ENCODE results near the gene LIPF. TPM values are rescaled to one million over a fixed set of nuclear protein-coding genes. Genes with fewer than 3 reads are reported as not detected.

The LIPF gene
- total and polyA plus RNA-seq, 4 donors, result not detected

DNA sequence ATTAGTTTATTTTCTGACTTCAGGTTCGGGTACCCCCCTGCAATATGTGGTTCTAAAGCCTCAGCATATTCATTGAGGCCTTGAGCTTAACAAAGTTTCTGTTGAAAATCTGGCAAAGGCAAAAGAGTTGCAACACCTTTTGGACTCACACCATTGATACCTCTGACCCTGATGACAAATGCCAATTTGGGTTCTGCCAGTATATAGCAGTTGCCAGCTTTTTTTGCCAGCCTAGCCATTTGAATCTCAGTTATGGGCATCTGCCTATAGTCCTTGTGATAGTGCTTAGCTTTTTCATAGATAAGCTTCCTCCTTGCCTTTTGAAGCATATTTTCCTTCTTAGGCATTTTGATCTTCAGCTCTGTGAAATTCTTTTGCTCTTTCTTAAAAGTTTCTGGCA, 45.7 kb upstream of the LIPF start (continued):
- TF ChIP-seq, protein P1, sequence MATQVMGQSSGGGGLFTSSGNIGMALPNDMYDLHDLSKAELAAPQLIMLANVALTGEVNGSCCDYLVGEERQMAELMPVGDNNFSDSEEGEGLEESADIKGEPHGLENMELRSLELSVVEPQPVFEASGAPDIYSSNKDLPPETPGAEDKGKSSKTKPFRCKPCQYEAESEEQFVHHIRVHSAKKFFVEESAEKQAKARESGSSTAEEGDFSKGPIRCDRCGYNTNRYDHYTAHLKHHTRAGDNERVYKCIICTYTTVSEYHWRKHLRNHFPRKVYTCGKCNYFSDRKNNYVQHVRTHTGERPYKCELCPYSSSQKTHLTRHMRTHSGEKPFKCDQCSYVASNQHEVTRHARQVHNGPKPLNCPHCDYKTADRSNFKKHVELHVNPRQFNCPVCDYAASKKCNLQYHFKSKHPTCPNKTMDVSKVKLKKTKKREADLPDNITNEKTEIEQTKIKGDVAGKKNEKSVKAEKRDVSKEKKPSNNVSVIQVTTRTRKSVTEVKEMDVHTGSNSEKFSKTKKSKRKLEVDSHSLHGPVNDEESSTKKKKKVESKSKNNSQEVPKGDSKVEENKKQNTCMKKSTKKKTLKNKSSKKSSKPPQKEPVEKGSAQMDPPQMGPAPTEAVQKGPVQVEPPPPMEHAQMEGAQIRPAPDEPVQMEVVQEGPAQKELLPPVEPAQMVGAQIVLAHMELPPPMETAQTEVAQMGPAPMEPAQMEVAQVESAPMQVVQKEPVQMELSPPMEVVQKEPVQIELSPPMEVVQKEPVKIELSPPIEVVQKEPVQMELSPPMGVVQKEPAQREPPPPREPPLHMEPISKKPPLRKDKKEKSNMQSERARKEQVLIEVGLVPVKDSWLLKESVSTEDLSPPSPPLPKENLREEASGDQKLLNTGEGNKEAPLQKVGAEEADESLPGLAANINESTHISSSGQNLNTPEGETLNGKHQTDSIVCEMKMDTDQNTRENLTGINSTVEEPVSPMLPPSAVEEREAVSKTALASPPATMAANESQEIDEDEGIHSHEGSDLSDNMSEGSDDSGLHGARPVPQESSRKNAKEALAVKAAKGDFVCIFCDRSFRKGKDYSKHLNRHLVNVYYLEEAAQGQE (IDR thresholded peaks at IDR 0.05), result no peak
- TF ChIP-seq RXRA (IDR thresholded peaks at IDR 0.05), result peak; percentile 49 to 71
- no peak for TF ChIP-seq FOXA1 (IDR thresholded peaks at IDR 0.05)
- TF ChIP-seq HNF4A (conservative IDR thresholded peaks at IDR 0.05), result peak; percentile 84 to 88
- TF ChIP-seq TAF1 (conservative IDR thresholded peaks at IDR 0.05), result no peak

DNA sequence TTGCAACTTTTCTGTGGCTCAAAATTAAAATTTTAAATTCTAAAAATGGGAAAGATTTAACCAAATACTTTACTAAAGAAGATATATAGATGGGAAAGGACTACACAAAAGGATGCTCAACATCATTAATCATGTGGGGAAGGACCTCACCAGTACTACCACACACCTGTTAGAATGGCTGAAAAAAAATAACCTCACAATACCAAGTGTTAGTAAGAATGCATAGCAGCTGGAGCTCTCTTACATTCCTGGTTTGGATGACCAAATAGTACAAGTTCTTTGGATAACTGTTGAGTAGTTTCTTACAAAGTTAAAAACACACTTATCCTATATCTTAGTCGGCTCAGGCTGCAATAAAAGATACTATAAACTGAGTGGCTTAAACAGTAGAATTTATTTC, 43.8 kb upstream of the LIPF start:
- TF ChIP-seq TAF1 (conservative IDR thresholded peaks at IDR 0.05), result no peak
- TF ChIP-seq HNF4G (IDR thresholded peaks at IDR 0.05), result no peak
- no peak for TF ChIP-seq RAD21 (IDR thresholded peaks at IDR 0.05)
- TF ChIP-seq EGR1 (IDR thresholded peaks at IDR 0.05; ENCODE audit: low read depth in 2 of 2), result no peak
- no peak for DNase-seq (ENCODE audit: low spot score)
- H3K4me1 ChIP-seq (ENCODE audit: control insufficient read depth in 4 of 4, insufficient read depth in 4 of 4, low read length in 3 of 4), result peaks cover 0 to 17% (median 10%) of the 10 kb centered on the region in 4 donors
- no peaks in the 10 kb centered on the region for H3K36me3 ChIP-seq (ENCODE audit: control insufficient read depth in 4 of 4, insufficient read depth in 3 of 4, low read depth in 1 of 4, low read length in 3 of 4)
- no peak overlapping the region for H3K4me3 ChIP-seq (ENCODE audit: low read depth in 1 of 3, low read length in 3 of 3)
- H3K9me3 ChIP-seq (ENCODE audit: control insufficient read depth in 4 of 4, low read length in 3 of 4), result peaks cover 0 to 4% (median 0%) of the 10 kb centered on the region in 4 donors
- 76% methylated on average over 1 of the region's 1 CpG for WGBS
- no peaks in the 10 kb centered on the region for H3K27me3 ChIP-seq (ENCODE audit: control insufficient read depth in 4 of 4, insufficient read depth in 4 of 4, low read length in 3 of 4)
- H3K9ac ChIP-seq (ENCODE audit: low read depth in 1 of 2, low read length in 2 of 2), result no peak overlapping the region
- no peak overlapping the region for H3K27ac ChIP-seq (ENCODE audit: low read depth in 1 of 2, low read length in 2 of 2)

DNA sequence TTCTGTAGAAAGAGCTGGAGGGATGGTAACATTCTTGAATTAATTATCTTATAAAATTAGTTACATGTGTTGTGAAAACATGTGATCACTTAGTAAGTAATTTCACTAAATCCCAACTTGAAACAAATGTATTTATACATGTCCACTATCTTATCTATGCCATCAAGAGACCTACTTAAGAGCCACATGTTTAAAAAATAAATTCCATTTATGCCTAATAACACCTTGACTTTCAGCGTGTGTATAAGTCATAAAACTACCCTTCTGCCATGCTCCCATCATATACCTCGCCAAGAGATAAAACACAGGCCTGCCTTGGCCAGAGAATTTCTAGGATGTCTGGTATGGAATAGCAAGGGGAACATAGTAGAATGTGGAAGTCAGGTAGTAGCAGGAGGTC, 40.4 kb upstream of the LIPF start:
- no peaks in the 10 kb centered on the region for H3K27me3 ChIP-seq (ENCODE audit: control insufficient read depth in 4 of 4, insufficient read depth in 4 of 4, low read length in 3 of 4)
- H3K27ac ChIP-seq (ENCODE audit: low read depth in 1 of 2, low read length in 2 of 2), result no peak overlapping the region
- TF ChIP-seq EGR1 (IDR thresholded peaks at IDR 0.05; ENCODE audit: low read depth in 2 of 2) (no peak), HNF4G (IDR thresholded peaks at IDR 0.05) (no peak)
- TF ChIP-seq, protein P2, sequence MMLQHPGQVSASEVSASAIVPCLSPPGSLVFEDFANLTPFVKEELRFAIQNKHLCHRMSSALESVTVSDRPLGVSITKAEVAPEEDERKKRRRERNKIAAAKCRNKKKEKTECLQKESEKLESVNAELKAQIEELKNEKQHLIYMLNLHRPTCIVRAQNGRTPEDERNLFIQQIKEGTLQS (IDR thresholded peaks at IDR 0.05), result no peak
- H3K9ac ChIP-seq (ENCODE audit: low read depth in 1 of 2, low read length in 2 of 2), result no peak overlapping the region
- H3K4me1 ChIP-seq (ENCODE audit: control insufficient read depth in 4 of 4, insufficient read depth in 4 of 4, low read length in 3 of 4), result peaks cover 0 to 2% (median under 1%) of the 10 kb centered on the region in 4 donors
- H3K9me3 ChIP-seq (ENCODE audit: control insufficient read depth in 4 of 4, low read length in 3 of 4), result peaks cover 0 to 4% (median 0%) of the 10 kb centered on the region in 4 donors
- DNase-seq (ENCODE audit: low spot score), result no peak
- H3K4me3 ChIP-seq (ENCODE audit: low read depth in 1 of 3, low read length in 3 of 3), result no peak overlapping the region
- 88% methylated on average over 2 of the region's 2 CpGs for WGBS
- H3K36me3 ChIP-seq (ENCODE audit: control insufficient read depth in 4 of 4, insufficient read depth in 3 of 4, low read depth in 1 of 4, low read length in 3 of 4), result no peaks in the 10 kb centered on the region

DNA sequence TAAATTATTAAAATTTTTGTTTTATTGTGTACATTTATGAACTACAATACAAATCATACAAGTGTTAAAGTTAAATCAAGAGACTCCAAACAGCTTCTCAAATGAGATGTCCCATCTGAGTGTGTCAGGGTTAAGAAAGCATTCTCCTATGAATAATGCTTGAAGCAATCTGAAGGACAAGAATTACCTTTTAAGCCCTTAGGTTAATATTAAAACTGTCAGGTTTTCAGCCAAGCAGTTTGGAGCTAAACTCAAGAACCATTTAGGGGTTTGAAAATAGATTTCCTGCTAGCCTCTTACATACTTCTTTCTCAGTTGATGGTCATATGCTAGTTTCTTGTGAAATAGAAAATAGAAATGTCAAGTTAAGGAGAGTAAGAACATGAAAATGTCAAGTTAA, 39.4 kb upstream of the LIPF start:
- Histone ChIP-seq H3K4me3 (ENCODE audit: low read depth in 1 of 3, low read length in 3 of 3) (no peak overlapping the region), H3K36me3 (ENCODE audit: control insufficient read depth in 4 of 4, insufficient read depth in 3 of 4, low read depth in 1 of 4, low read length in 3 of 4) (no peaks in the 10 kb centered on the region), H3K4me1 (ENCODE audit: control insufficient read depth in 4 of 4, insufficient read depth in 4 of 4, low read length in 3 of 4) (no peaks in the 10 kb centered on the region), H3K9ac (ENCODE audit: low read depth in 1 of 2, low read length in 2 of 2) (no peak overlapping the region), H3K27me3 (ENCODE audit: control insufficient read depth in 4 of 4, insufficient read depth in 4 of 4, low read length in 3 of 4) (no peaks in the 10 kb centered on the region), H3K9me3 (ENCODE audit: control insufficient read depth in 4 of 4, low read length in 3 of 4) (peaks cover 0 to 4% (median 0%) of the 10 kb centered on the region in 4 donors), H3K27ac (ENCODE audit: low read depth in 1 of 2, low read length in 2 of 2) (no peak overlapping the region)
- TF ChIP-seq HNF4G (IDR thresholded peaks at IDR 0.05) (no peak), RAD21 (IDR thresholded peaks at IDR 0.05) (no peak), JUND (IDR thresholded peaks at IDR 0.05) (no peak)
- TF ChIP-seq, protein P2 (IDR thresholded peaks at IDR 0.05), result no peak
- TF ChIP-seq, protein P3, sequence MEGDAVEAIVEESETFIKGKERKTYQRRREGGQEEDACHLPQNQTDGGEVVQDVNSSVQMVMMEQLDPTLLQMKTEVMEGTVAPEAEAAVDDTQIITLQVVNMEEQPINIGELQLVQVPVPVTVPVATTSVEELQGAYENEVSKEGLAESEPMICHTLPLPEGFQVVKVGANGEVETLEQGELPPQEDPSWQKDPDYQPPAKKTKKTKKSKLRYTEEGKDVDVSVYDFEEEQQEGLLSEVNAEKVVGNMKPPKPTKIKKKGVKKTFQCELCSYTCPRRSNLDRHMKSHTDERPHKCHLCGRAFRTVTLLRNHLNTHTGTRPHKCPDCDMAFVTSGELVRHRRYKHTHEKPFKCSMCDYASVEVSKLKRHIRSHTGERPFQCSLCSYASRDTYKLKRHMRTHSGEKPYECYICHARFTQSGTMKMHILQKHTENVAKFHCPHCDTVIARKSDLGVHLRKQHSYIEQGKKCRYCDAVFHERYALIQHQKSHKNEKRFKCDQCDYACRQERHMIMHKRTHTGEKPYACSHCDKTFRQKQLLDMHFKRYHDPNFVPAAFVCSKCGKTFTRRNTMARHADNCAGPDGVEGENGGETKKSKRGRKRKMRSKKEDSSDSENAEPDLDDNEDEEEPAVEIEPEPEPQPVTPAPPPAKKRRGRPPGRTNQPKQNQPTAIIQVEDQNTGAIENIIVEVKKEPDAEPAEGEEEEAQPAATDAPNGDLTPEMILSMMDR (IDR thresholded peaks at IDR 0.05; ENCODE audit: low read depth, low read length, missing input control), result no peak
- no peak for DNase-seq (ENCODE audit: low spot score)
